Non-pigmented ciliary epithelial cell (primary cell): ENCODE results near the gene ABCC3.

Experiments
- DNase-seq: peaks from one replicate; pipeline ENCODE4 v3.0.0-alpha.2; 2010; ENCODE audit warnings: low read depth

The ABCC3 gene

DNA sequence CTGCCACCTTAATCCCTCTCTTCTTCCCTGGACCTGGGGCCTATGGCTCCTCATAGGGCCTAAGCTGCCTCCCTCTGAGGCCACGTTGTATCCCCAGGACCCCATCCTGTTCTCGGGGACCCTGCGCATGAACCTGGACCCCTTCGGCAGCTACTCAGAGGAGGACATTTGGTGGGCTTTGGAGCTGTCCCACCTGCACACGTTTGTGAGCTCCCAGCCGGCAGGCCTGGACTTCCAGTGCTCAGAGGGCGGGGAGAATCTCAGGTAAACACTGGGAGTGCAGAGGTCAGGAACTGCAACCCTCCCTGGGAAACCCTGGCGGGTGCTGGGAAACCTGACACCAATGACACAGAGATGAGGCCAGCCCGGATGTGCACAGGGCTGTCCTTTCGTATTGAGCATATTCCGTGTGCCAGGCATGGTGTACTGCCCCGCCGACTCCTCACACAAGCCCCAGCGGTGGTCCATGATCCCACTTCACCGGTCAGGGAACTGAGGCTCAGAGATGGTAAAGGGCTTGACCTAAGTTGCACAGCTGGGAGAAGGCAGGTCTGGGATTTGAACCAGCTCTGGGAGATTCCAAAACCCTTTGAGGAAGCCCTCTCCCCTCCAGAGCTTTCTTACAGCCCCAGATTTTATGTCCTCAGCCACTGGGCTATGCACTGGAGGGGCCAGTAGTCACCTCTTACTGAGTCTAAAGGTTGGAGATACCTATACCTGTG is 50.1 kb downstream of the ABCC3 start:
- no peak for DNase-seq

DNA sequence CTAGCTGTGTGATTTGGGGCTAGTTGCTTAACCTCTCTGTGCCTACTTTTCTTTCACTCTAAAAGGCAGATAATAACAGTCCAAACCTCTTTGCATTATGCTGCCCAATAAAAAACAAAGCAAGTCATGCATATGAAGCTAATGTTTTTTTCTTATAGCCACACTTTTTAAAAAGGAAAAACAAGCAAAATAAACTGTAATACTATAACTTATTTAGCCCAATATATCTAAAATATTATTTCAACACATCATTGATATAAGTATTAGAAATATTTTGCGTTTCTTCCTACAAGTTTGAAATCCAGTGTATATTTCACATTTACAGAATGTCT is 50.6 kb downstream of the ABCC3 start:
- DNase-seq, result no peak

DNA sequence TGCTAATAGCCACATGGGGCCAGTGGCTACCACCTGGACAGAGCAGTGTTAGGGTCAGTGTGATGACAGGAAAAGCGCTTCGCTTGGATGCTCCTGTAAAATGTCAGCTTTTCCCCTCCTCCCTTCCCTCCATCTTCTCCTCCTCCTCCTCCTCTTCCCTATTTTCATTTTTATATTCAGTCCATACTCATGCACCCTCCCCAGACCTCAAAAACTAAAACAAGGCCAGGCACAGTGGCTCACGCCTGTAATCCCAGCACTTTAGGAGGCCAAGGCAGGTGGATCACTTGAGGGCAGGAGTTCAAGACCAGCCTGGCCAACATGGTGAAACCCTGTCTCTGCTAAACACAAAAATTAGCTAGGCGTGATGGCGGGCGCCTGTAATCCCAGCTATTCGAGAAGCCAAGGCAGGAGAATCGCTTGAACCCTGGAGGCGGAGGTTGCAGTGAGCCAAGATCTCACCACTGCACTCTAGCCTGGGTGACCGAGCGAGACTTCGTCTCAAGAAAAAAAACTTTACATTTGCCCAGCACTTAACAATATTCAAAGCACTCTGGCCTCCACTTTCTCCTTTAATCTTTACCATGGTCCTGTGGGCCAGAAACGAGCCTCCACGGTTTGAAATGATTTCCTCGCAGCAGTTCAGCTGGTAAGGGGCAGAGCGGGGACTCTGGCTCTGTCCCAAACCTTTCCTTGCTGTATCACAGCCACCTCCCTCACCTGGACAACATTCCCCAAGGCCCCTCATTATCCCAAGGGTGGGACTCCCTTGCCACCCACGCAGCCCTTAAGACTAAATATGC is 51.2 kb downstream of the ABCC3 start:
- DNase-seq, result no peak

DNA sequence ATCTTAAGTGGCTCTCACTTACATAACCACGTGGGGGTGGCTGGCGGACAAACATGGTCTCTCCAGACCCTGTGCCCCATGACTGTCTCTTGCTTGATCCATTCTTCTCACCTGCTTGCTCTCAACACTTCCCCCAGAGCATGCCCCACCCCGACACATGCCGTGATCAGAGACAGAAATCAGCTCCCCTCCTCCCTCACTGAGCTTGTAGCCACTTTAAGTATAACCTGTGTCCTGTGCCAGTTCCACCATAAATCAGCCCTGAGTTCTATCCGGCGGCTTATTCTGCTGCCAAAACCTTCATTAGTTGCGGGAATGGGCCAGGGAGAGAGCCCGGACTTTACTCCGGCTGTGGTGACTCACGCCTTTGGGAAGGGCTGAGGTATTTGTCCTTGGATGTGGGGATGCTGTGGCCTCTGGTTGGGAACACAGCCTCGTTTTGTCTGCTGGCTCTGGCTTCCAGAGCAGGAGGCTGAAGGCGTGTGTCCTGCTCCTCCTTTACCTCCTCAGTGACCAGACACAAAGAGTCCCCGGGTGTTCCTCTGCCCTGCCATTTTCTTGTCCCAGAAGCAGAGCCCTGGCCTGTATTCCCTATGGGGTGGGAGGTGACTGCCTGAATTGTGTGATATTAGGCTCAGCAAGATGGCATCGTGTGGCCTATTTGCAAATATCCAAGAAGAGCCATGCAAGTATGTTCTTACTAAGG is 52.0 kb downstream of the ABCC3 start:
- no peak for DNase-seq

DNA sequence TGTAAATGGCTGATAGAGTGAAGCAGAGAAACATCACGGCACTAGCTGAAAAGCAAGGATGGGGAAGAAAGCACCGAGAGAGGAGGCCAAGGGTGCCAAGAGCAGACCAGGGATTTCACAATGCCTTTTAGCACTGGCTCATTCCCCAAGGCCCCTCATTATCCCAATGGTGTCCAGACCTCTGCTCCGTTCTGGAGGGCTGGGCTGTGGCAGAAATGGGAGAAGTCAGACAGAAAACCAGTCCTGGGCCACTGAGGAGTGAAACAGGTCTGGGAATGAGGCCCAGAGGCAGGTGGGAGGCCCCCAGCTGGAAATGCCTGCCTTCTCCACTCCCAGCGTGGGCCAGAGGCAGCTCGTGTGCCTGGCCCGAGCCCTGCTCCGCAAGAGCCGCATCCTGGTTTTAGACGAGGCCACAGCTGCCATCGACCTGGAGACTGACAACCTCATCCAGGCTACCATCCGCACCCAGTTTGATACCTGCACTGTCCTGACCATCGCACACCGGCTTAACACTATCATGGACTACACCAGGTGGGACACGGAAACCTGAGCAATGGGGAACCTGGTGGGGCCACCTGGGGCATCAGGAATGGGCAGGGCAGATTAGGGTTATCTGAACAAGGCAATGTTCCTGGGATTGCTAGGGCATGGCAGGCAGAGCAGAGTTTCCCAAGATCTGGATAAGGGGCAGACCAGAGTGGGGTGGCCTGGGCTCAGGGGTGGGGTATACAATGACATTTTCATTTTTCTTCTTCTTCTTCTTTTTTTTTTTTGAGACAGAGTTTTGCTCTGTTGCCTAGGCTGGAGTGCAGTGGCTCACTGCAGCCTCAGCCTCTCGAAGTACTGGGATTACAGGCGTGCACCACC is 52.8 kb downstream of the ABCC3 start:
- DNase-seq, result no peak

DNA sequence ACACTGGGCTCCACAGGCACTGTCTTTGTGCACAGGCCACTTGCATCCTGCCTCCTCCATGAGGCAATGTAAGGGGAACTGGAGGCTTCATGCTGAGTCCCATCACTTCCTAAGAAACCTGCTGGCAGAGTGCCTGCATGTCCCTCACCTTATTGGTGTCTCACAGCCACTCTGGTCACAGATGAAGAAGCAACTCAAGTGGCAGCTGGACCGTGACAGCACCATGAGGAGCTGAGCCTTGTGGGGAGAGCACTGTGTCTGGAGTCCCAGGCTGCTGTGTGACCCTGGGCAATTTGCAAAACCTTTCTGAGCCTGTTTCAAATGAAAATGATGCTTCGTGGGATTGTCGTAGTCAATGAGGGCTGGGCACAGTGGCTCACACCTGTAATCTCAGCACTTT is 53.6 kb downstream of the ABCC3 start:
- no peak for DNase-seq

DNA sequence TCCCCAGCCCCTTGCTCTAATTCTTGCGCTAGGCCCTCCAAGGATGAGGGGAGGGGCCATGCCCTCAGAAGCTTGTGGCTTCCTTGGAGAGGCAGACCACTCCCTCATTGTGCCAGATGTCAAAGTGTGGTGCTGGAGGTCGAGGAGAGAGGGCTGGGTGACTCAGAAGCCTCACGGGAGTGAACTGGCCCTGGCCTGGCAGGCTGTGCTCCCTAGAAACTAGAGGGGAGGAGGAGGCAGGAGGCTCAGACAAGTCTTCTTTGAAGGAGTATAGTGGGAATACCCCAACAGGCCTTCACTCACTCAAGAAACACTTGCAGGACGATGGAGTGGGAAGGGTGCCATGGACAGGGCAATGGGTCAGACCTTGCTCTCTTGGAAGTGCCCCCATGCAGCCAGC is 54.6 kb downstream of the ABCC3 start:
- DNase-seq, result no peak

DNA sequence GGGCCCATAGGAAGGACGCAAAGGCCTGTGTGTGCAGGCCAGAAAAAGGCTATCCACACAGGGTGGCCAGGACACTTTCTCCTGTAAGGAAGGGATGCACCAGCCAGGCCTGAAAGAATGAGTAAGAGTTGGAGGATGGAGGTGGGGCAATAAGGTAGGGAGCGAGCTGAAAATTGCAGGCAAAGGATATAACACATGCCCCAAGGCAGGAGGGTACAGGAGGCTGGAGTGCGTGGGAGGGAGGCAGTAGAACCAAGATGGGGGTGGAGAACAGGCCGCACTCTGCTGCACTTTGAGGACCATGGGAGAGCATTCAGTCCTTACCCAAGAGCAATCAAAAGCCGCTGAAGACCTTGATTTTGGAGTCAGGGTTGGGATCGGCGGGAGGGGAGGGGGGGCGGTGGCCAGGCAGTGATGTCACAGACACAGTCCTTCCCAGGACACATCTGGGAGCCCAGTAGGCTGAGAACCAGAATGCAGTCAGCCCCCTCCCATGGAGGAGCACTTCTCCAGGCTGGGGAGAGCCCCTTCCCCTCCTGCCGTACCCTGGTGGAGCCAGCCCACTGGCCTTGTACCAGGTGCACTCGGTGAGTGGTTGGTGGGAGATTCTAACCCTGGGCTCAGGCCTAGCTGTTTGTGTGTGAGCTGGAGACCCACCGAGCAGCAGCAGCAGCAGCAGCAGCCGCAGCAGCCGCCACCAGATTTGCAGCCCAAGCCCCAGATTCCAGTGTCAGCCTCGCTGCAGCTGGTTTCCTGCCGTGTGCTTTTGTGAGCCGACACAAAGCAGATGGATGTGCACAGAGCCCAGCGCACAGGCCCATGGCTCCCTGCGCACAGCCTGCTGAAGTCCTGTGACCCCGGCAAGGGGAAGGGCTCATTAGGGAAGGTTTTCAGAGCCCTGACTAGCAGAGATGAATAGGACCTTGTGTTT is 55.5 kb downstream of the ABCC3 start:
- DNase-seq, result no peak

DNA sequence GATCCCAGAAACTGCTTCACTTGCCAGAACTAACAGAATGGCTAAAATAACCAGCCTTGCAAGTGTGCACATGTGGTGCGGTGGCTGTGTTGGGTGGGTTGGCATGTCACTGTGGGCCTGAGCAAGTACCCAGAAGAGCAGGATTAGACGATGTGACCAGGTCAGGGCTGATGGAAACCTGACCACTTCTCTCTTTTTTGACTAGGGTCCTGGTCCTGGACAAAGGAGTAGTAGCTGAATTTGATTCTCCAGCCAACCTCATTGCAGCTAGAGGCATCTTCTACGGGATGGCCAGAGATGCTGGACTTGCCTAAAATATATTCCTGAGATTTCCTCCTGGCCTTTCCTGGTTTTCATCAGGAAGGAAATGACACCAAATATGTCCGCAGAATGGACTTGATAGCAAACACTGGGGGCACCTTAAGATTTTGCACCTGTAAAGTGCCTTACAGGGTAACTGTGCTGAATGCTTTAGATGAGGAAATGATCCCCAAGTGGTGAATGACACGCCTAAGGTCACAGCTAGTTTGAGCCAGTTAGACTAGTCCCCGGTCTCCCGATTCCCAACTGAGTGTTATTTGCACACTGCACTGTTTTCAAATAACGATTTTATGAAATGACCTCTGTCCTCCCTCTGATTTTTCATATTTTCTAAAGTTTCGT is 56.3 kb downstream of the ABCC3 start:
- DNase-seq, result no peak

DNA sequence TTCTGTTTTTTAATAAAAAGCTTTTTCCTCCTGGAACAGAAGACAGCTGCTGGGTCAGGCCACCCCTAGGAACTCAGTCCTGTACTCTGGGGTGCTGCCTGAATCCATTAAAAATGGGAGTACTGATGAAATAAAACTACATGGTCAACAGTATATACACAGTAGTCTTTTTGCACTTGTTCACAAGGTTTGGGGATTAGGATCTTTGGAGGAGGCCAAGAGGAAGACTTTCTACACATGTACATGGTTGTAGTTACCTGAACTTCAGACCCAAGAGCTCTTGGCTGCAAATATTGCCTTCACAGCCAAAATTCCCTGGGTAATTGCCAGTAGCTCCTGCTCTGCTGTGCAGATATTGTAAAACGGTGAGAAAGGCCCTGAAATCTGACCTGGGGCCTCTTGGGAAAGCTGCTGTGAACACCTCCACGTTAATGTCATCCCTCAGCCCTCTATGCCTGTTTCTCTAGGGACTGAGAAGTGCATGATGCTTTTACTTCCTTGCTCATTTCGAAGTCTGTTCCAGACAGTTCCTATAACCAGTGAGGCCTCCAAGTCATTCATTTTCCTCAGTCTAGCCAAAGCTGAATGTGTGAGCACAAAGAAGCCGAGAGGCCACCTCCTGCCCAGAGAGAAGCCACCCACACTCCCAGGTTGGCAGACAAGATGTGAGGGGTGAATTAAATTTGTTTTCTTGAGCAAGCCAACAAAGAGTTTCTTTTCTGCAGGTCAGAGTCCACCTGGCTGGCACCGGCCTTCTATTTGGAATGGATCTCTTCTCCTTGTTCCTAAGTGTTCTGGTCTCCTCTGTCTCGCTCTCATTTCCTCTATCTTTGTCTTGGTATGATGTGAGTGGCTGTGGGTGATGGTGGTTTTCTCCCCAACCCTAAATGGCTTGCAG is 57.1 kb downstream of the ABCC3 start:
- DNase-seq, result no peak

DNA sequence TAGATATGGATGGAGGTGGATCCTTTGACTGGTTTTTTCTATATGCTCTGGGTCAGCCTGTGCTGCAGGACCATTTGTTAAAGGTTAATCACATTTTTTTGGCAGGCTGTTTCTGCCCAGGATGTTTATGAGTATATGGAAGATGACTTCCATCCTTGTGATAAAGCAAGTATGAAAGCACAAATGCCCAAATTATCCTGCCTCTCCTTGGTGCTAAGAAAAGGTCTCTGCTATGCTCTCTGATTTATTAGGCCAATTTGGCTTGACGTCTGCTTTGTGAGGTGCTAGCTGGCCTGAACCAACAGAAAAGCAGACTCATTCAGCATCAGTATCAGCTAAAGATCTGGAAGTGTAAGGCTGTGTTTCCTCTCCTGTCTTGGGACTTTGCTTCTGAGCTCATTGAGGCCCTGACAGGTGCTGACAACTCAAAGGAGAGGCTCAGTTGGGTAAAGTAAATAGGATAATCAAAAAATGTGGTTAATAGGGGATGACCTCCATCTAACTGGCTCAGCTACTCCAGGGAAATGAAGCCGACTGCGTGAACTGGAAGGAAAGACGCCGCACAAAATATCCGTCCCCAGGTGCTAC is 57.9 kb downstream of the ABCC3 start:
- no peak for DNase-seq

DNA sequence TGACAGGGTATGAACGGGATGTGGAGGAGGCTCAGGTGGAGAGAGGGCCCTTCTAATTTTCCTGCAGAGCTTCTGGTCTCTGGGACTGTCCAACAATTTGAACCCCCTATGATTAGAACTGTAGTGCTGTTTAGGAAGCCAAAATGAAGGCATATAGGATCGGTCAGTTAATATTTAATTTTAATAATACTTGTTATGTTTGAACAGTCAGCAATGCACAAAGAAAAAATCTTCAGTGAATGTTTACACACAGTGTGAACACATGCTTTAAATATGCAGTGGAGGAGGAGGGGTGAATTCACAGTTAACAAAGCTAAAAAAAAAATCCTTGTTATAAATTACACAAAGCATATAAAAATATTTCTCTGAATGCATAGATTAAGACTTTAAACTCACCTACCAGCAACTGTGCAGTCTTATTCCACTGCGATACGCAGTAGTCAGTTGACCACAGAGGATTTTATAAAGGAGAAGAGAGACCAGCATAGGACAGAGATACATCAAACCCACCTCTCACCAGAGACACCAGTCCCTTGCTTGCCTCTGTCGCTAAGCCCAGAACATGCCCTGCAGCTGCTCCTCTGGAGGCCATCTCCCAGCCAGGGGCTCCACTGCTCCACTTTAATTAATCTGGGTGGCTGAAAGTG is 58.5 kb downstream of the ABCC3 start:
- DNase-seq, result no peak

DNA sequence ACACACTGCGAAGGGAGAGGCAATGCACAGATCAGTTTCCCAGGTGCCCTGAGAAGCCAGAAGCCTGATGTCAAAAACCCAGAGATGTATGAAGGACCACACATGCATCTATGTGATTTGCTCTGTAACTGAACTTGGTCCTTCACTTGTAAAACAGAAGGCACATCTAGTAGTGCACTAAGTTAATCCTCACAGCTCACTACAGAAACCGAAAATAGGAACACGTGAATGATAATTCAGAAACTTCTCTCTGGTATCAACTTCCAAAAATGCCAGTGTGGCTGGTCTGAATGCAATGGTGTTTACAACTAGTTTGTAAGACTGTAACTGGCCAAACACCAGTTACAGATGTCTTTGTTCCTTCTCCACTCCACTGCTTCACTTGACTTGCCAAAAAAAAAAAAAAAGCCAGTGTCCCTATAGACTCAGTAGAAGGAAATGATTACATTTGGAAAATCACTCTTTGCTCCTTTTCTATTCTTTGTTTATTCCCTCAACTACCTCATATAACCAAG is 61.7 kb downstream of the ABCC3 start:
- DNase-seq, result no peak

DNA sequence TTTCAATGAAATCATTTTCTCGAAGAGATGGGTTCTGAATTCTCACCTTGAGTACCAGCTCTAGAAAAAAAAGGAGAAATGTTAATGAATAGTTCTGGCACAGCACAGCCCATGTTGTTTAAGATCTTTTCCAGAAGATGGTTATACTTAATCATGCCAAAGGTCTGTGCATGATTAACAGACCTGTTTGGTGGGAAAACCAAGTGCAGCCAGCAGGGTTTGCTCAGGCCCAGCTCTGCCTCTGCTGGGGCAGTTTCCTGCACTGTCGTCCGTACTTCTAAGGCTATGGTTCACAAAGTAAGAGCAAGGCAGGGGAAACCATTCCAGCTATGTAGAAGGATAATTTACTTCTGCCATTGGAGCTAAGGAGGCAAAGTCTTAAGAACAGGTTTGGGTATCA is 62.4 kb downstream of the ABCC3 start:
- DNase-seq, result no peak

DNA sequence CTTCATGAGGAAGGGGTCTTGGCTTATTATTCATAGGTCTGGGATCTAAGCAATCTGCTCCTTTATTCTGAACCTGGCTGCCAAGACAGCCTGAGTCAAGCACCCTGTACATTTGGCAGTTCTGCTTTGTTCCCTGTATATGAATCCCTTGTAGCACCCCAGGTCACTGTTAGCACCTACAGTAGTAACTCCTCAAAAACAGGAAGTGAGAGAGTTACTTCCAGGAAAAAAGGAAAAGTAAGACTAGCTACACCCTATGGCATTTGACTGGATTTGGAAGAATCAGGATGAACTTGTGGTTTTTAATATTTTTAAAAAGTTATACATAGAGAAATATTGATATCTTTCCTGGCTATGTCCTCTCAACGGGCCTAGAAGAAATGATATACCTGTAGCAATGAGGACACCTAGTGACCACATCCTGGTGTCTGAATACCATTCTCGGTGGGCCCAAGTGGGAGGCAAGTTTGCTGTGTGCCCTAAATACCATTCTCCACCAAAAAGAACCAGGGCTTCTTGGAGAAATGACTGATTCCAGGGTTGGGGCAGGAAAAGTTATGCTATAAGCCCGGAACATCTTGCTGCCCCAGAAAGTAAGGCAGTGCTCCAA is 63.1 kb downstream of the ABCC3 start:
- no peak for DNase-seq

DNA sequence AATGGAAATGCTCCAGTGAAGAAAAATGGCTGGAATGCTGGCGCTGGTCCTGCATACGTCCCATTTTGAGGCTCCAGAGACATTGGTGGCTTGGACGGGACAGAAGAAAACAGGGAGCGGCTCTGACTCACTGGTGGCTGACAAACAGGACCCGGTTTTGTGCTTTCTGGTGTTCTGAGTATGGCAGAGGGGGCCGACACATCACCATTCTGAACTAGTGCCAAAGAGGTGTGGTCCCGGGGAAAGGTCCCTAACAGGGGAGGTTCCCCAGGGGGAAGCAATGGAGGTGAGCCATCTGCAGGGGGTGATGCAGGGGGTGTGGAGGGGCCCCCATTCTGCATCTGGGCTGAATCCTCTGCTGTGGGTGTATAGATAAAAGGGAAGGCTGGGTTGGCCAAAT is 64.7 kb downstream of the ABCC3 start:
- no peak for DNase-seq

DNA sequence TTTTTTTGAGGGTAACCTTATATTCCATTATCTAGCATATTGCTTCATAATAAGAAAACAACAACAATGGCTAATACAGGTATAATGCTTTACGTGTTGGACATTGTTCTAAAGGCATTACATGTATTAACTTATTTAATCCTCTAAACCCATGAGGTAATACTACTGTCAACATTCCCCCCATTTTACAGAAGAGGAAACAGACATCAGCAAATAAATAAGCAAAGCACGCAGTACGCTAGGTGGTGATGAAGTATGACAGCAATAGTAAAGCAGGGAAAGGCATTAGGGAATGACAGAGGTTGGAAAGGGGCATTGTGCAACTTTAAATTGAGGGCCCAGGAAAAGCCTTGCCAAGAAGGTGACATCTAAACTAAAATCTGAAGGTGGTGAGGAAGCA is 68.5 kb downstream of the ABCC3 start:
- DNase-seq, result no peak
